Activated naive CD8-positive, alpha-beta T cell treated with anti-CD3 and anti-CD28 coated beads, Interleukin-2, amount 10 ng/mL, durations not matched to agents 7 days and 5 days (primary cell): ENCODE measurements around the gene ITIH2. TPM values are rescaled to one million over a fixed set of nuclear protein-coding genes. Genes with fewer than 3 reads are reported as not detected.
"Not testable (repeated sequence)": the region's sequence is repeated elsewhere in the genome, so short reads cannot be mapped to it uniquely, and the experiment has no call there.

Experiments used
- ATAC-seq: fragments of 150-1000 bp; cut with Tn5 transposase; one replicate; pipeline ENCODE4 v1.10.0; 2021; ENCODE audit warnings: low read depth, moderate library complexity
- POLR2A ChIA-PET: fragments of 350-600 bp; sonication (Branson Sonifier 250); formaldehyde crosslinking; loops from one replicate; lab custom pipeline; 2021; ENCODE audit warnings: antibody characterized with exemption; lab: Charles Lee
- DNase-seq: peaks from one replicate; pipeline ENCODE4 v3.0.0; 2021
- H3K27ac Mint-ChIP-seq: one replicate; pipeline ENCODE4 v1.8.0; 2022; ENCODE audit warnings: mild to moderate bottlenecking, mixed read lengths
- H3K27me3 Mint-ChIP-seq: one replicate; pipeline ENCODE4 v1.8.0; 2022; ENCODE audit warnings: mild to moderate bottlenecking, moderate library complexity, mixed read lengths
- H3K36me3 Mint-ChIP-seq: one replicate; pipeline ENCODE4 v1.8.0; 2021; ENCODE audit warnings: mild to moderate bottlenecking, mixed read lengths
- H3K4me1 Mint-ChIP-seq: one replicate; pipeline ENCODE4 v1.8.0; 2021; ENCODE audit warnings: mixed read lengths
- H3K4me3 Mint-ChIP-seq: one replicate; pipeline ENCODE4 v1.8.0; 2022; ENCODE audit warnings: mild to moderate bottlenecking, moderate library complexity, mixed read lengths
- H3K9me3 Mint-ChIP-seq: one replicate; pipeline ENCODE4 v1.8.0; 2021; ENCODE audit warnings: mixed read lengths
- total RNA-seq, 2 experiments: library from RNA; stranded (reverse); gene quantifications; one replicate each; pipeline ENCODE4 v1.2.3, GENCODE V29; 2021

Gene ITIH2
- total RNA-seq, 2 experiments from 2014 or later, result not detected

- ATAC-seq (no peak), DNase-seq (no peak)
- no peak overlapping the region for H3K4me3 Mint-ChIP-seq
- H3K36me3 Mint-ChIP-seq, result peaks cover 36% of the 10 kb centered on the region
- H3K4me1 Mint-ChIP-seq, result peaks cover 5% of the 10 kb centered on the region
- no peaks in the 10 kb centered on the region for H3K9me3 Mint-ChIP-seq
- H3K27ac Mint-ChIP-seq, result no peak overlapping the region
- POLR2A ChIA-PET, result interaction anchor here (0.7 kb wide), 1 partner anchor 11 kb away, joined by 3 read pairs; no protein-coding TSS in a partner anchor
- no peaks in the 10 kb centered on the region for H3K27me3 Mint-ChIP-seq
Measured at GRCh38 chr10:7776777-7777176, 73.7 kb downstream of the ITIH2 start.

- not testable (repeated sequence) for DNase-seq, H3K27ac Mint-ChIP-seq, H3K9me3 Mint-ChIP-seq, ATAC-seq, H3K27me3 Mint-ChIP-seq, H3K4me3 Mint-ChIP-seq
- H3K4me1 Mint-ChIP-seq, result peaks cover 18% of the 10 kb centered on the region
- POLR2A ChIA-PET, result interaction anchor here (0.6 kb wide), 1 partner anchor 14 kb away, joined by 3 read pairs; no protein-coding TSS in a partner anchor
- peaks cover 33% of the 10 kb centered on the region for H3K36me3 Mint-ChIP-seq
Measured at GRCh38 chr10:7782194-7782593, 79.1 kb downstream of the ITIH2 start.

- Mint-ChIP-seq H3K9me3 (no peaks in the 10 kb centered on the region), H3K27ac (no peak overlapping the region), H3K27me3 (no peaks in the 10 kb centered on the region), H3K4me1 (peaks cover 33% of the 10 kb centered on the region), H3K4me3 (no peak overlapping the region), H3K36me3 (peaks cover 19% of the 10 kb centered on the region)
- POLR2A ChIA-PET, result no interaction called here
- DNase-seq, result no peak
- no peak for ATAC-seq
Measured at GRCh38 chr10:7786430-7786829, 83.3 kb downstream of the ITIH2 start.

GRCh38 chr10:7787150-7787856 lies 84.2 kb downstream of the ITIH2 start:
- H3K9me3 Mint-ChIP-seq, result no peaks in the 10 kb centered on the region
- peaks cover 38% of the 10 kb centered on the region for H3K4me1 Mint-ChIP-seq
- H3K36me3 Mint-ChIP-seq, result peaks cover 22% of the 10 kb centered on the region
- POLR2A ChIA-PET, result interaction anchor here (0.6 to 1.7 kb wide), 11 partner anchors 10 to 615 kb away, joined by 3 to 43 read pairs (median 3); partner anchors contain the start of gene TAF3
- H3K27me3 Mint-ChIP-seq, result no peaks in the 10 kb centered on the region
- no peak for DNase-seq
- H3K27ac Mint-ChIP-seq, result no peak overlapping the region
- no peak overlapping the region for H3K4me3 Mint-ChIP-seq
- ATAC-seq, result peak; percentile 1

- Mint-ChIP-seq H3K27me3 (no peaks in the 10 kb centered on the region), H3K4me1 (peaks cover 46% of the 10 kb centered on the region), H3K27ac (no peak within 1 kb of the TSS), H3K36me3 (peaks cover 27% of the 10 kb centered on the region), H3K4me3 (no peak within 1 kb of the TSS), H3K9me3 (no peaks in the 10 kb centered on the region)
- ATAC-seq, result peak; percentile 96
- peak; percentile 98 for DNase-seq
- POLR2A ChIA-PET, result interaction anchor here (0.6 to 1.7 kb wide), 16 partner anchors 10 to 615 kb away, joined by 3 to 43 read pairs (median 4); partner anchors contain the start of genes GATA3 and TAF3
Measured at GRCh38 chr10:7787857-7788638, 84.9 kb downstream of the ITIH2 start, which contains the start of the genes ATP5F1C and KIN. TSS of gene ATP5F1C (plus strand) at chr10:7788177. CDS start at chr10:7788208, 31 bp downstream. TSS of gene KIN (minus strand) at chr10:7787993. CDS start at chr10:7787933, 60 bp downstream.

GRCh38 chr10:7788639-7789286 lies 85.6 kb downstream of the ITIH2 start:
- peak; percentile 11 for ATAC-seq

GRCh38 chr10:7789390-7789789 lies 86.3 kb downstream of the ITIH2 start:
- DNase-seq (no peak), ATAC-seq (no peak)
- Mint-ChIP-seq H3K36me3 (peaks cover 22% of the 10 kb centered on the region), H3K4me1 (peaks cover 46% of the 10 kb centered on the region), H3K4me3 (no peak overlapping the region), H3K27ac (no peak overlapping the region), H3K27me3 (no peaks in the 10 kb centered on the region), H3K9me3 (no peaks in the 10 kb centered on the region)
- POLR2A ChIA-PET, result interaction anchor here (0.6 kb wide), 1 partner anchor 97 kb away, joined by 6 read pairs; no protein-coding TSS in a partner anchor

More at GRCh38 chr10:7788639-7789286, 85.6 kb downstream of the ITIH2 start:
- Mint-ChIP-seq H3K27ac (no peak overlapping the region), H3K4me3 (no peak overlapping the region), H3K27me3 (no peaks in the 10 kb centered on the region), H3K9me3 (no peaks in the 10 kb centered on the region), H3K4me1 (peaks cover 43% of the 10 kb centered on the region), H3K36me3 (peaks cover 22% of the 10 kb centered on the region)
- POLR2A ChIA-PET, result interaction anchor here (0.8 to 1.7 kb wide), 11 partner anchors 9 to 348 kb away, joined by 3 to 43 read pairs (median 4); partner anchors contain the start of genes GATA3 and TAF3
- DNase-seq, result no peak

- no peak for ATAC-seq
- H3K4me3 Mint-ChIP-seq, result no peak overlapping the region
- H3K27ac Mint-ChIP-seq, result peak overlapping the region; percentile 46
- no peaks in the 10 kb centered on the region for H3K27me3 Mint-ChIP-seq
- peaks cover 52% of the 10 kb centered on the region for H3K4me1 Mint-ChIP-seq
- POLR2A ChIA-PET, result interaction anchor here (1.0 kb wide), 1 partner anchor 26 kb away, joined by 3 read pairs; the partner anchor contains the start of gene TAF3
- peaks cover 24% of the 10 kb centered on the region for H3K36me3 Mint-ChIP-seq
- no peak for DNase-seq
- no peaks in the 10 kb centered on the region for H3K9me3 Mint-ChIP-seq
Measured at GRCh38 chr10:7792541-7792940, 89.4 kb downstream of the ITIH2 start.

- POLR2A ChIA-PET, result interaction anchor here (0.6 kb wide), 1 partner anchor 22 kb away, joined by 4 read pairs; no protein-coding TSS in a partner anchor
- H3K36me3 Mint-ChIP-seq, result peaks cover 26% of the 10 kb centered on the region
- H3K9me3 Mint-ChIP-seq, result no peaks in the 10 kb centered on the region
- no peak overlapping the region for H3K4me3 Mint-ChIP-seq
- ATAC-seq, result no peak
- no peak overlapping the region for H3K27ac Mint-ChIP-seq
- peaks cover 46% of the 10 kb centered on the region for H3K4me1 Mint-ChIP-seq
- no peaks in the 10 kb centered on the region for H3K27me3 Mint-ChIP-seq
- DNase-seq, result no peak
Measured at GRCh38 chr10:7794251-7795026, 91.3 kb downstream of the ITIH2 start.

GRCh38 chr10:7795605-7796004 lies 92.5 kb downstream of the ITIH2 start:
- POLR2A ChIA-PET, result no interaction called here
- H3K4me3 Mint-ChIP-seq, result no peak overlapping the region
- DNase-seq, result no peak
- peak overlapping the region; percentile 3 for H3K27ac Mint-ChIP-seq
- peaks cover 37% of the 10 kb centered on the region for H3K4me1 Mint-ChIP-seq
- peaks cover 26% of the 10 kb centered on the region for H3K36me3 Mint-ChIP-seq
- no peak for ATAC-seq
- no peaks in the 10 kb centered on the region for H3K27me3 Mint-ChIP-seq
- H3K9me3 Mint-ChIP-seq, result no peaks in the 10 kb centered on the region

GRCh38 chr10:7797582-7797981 lies 94.5 kb downstream of the ITIH2 start:
- Mint-ChIP-seq H3K4me1 (peaks cover 24% of the 10 kb centered on the region), H3K36me3 (peaks cover 18% of the 10 kb centered on the region), H3K9me3 (no peaks in the 10 kb centered on the region), H3K27ac (peak overlapping the region; percentile 34), H3K27me3 (no peaks in the 10 kb centered on the region), H3K4me3 (no peak overlapping the region)
- DNase-seq (no peak), ATAC-seq (no peak)
- POLR2A ChIA-PET, result interaction anchor here (1.3 kb wide), 1 partner anchor 9 kb away, joined by 5 read pairs; the partner anchor contains the start of genes ATP5F1C and KIN
